Uterus (tissue), 2 donors: ENCODE results near the gene ZFYVE28.

Experiments used
- CTCF ChIP-seq, 4 experiments: fragments of 200-600 bp in 2 of 4; fragments of 450-650 bp in 2 of 4; sonication (generic) in 2 of 4; IDR thresholded peaks; one replicate each; pipeline ENCODE4 v1.5.1; 2016 to 2019; ENCODE audit warnings: antibody characterized with exemption in 4 of 4, mild to moderate bottlenecking in 2 of 4, moderate library complexity in 1 of 4
- POLR2A ChIP-seq, 2 donors: fragments of 450-650 bp; IDR thresholded peaks; one replicate each; pipeline ENCODE4 v1.6.1; 2016; ENCODE audit warnings: antibody characterized with exemption in 2 of 2, mild to moderate bottlenecking in 1 of 2, moderate library complexity in 1 of 2

- TF ChIP-seq POLR2A (IDR thresholded peaks at IDR 0.05), result no peak
- no peak for TF ChIP-seq CTCF (IDR thresholded peaks at IDR 0.05)
These were observed 23.9 kb upstream of the ZFYVE28 start for GRCh38 chr4:2442175-2442993.
